ENCODE measurements around the gene PARD3. TPM values are rescaled to one million over a fixed set of nuclear protein-coding genes. Genes with fewer than 3 reads are reported as not detected.

PARD3 gene
- total RNA-seq, 1 experiment from 2014 or later = 54.0 TPM

DNA sequence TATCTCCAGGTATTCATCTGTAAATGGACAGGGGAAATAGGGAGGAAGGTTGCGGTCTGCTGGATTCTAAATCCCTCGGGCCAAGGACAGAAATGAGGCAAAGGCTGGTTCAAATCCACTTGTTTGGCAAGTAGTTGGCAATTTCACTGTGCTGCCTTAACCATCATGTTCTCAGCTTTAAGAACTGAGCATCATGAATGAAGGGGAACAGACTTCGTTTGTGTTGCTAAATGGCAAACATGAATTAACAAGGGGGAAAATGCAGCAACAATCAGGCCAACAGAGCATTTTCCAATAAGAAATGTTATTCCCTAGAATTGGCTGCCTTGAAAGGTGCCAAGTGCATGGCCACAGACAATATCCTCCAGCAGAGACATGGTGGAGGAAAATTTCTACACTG, 36.9 kb downstream of the PARD3 start:
- H3K4me1 ChIP-seq (replicated peaks) = peaks cover 36% of the 10 kb centered on the region
- H3K9me3 ChIP-seq (replicated peaks) = no peaks in the 10 kb centered on the region
- H3K27ac ChIP-seq = no peak overlapping the region
- no peak for DNase-seq (ENCODE audit: low read depth in 1 of 2, low spot score in 2 of 2)
- no peak overlapping the region for H3K4me3 ChIP-seq
- H3K36me3 ChIP-seq = no peaks in the 10 kb centered on the region
- H3K27me3 ChIP-seq (replicated peaks) = no peaks in the 10 kb centered on the region

DNA sequence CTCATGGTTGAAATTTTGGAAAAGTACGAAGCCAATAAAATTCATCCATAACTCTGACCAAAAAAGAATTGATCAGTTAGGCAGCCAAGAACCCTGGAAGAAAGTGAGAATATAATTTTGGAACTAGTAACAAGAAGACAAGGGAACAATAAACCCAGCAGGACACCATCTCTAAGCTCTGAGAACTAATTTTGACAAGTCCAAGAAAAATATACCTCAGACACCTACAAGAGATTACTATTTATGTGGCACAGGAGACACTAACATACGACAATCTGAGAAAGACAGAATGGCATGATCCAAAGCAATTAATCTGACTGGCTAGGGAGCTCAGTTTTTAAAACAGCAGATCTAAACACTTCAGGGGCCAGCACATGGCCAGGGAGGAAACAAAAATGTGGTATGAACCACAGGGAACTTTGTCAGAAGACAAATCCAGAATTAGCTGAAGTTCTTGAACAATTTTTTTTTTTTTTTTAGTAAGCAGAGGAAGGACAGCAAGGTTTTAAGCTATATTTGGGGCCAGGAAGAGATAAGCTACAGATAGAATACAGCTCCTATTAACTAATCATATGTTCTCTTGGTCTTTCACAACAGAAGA, 38.9 kb downstream of the PARD3 start:
- Histone ChIP-seq H3K27ac (no peak overlapping the region), H3K4me1 (replicated peaks) (peaks cover 27% of the 10 kb centered on the region), H3K9me3 (replicated peaks) (no peaks in the 10 kb centered on the region), H3K27me3 (replicated peaks) (no peaks in the 10 kb centered on the region), H3K36me3 (no peaks in the 10 kb centered on the region), H3K4me3 (no peak overlapping the region)
- DNase-seq (ENCODE audit: low read depth in 1 of 2, low spot score in 2 of 2) = no peak

DNA sequence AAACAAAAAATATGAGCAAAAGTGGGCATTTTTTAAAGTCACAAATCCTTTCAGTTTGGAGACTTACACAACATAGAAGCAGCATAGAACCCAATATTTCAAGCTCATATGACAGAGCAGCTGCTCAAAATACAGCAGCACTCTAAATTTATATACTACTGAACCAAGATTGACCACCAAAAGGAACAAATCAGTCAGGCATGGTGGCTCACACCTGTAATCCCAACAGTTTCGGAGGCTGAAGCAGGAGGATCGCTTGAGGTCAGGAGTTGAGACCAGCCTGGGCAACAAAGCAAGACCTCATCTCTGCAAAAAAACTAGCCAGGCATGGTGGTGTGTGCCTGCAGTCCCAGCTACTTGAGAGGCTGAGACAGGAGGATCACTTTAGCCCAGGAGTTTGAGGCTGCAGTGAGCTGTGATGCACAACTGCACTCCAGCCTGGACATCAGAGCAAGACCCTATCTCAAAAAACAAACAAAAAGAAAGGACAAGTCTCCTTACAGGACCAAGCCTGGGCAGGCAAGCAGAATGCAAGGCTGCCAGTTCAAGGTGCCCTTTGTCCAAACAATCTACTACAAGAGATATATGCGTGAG, 40.0 kb downstream of the PARD3 start:
- Histone ChIP-seq H3K36me3 (no peaks in the 10 kb centered on the region), H3K9me3 (replicated peaks) (no peaks in the 10 kb centered on the region), H3K27me3 (replicated peaks) (no peaks in the 10 kb centered on the region), H3K4me3 (no peak overlapping the region), H3K4me1 (replicated peaks) (peaks cover 16% of the 10 kb centered on the region), H3K27ac (no peak overlapping the region)
- DNase-seq (ENCODE audit: low read depth in 1 of 2, low spot score in 2 of 2) = no peak

DNA sequence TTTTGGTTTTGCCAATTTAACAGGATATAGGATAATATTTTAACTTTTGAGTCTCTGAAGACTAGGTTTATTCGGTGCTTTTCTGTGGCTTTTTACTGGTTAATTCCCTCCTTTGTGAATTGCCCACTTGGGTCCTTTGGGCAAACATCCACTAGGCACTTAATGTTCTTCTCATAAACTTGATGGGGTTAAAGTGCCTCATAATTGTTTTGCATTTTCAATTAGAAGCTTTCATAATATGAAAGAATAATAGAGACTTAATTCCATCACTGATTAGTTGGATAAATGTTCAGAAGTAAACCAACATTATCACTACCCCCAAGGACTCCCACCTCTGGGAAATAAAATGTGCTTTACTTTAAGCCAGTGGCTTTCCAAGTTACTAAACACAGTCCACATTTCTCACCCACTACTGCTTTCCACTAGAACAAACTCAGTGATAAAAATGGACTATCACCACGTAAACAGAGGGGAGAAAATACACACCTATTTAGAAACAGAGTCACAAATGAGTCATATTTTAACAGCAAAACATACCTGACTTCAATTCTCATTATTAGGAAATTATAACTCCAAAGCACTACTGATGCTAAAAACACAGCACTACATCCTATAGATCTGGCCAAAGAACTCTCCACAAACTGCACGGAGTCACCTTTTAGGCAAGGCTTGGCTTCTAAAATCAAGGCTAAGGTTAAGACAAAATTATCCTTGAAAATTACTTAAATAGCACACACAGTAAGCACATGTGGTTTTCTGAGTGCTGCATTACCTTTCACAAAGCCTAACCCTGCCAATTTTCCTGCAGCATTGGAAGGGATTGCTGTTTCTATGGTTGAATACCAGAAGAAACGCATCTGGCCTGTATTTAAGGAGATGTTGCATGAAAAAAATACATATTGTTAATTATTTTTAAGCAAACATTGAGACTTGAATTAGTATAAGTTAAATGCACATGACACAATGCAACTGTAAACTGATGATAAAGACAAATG, 41.2 kb downstream of the PARD3 start:
- no peaks in the 10 kb centered on the region for H3K27me3 ChIP-seq (replicated peaks)
- no peak for DNase-seq (ENCODE audit: low read depth in 1 of 2, low spot score in 2 of 2)

DNA sequence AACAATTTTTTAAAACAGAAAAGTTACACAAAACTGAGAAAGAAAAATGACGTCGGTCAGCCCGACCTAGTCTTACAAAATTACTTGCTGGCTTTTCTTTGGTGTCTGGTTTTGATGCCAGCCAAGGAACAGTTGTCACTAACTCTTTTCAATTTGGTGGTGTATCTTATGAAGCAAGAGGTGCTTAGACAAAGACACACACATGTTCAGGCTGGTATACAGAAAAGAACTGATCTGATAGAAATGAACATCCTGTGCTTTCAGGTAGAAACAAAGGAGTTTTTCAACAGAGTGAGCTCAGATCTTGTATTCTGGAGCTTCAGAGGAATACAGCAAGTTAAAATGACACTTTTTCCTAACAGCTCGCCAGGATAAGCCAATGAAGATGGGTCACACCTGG, 43.6 kb downstream of the PARD3 start:
- Histone ChIP-seq H3K27me3 (replicated peaks) (no peaks in the 10 kb centered on the region), H3K9me3 (replicated peaks) (no peaks in the 10 kb centered on the region), H3K27ac (no peak overlapping the region), H3K36me3 (no peaks in the 10 kb centered on the region), H3K4me3 (no peak overlapping the region), H3K4me1 (replicated peaks) (no peaks in the 10 kb centered on the region)
- no peak for DNase-seq (ENCODE audit: low read depth in 1 of 2, low spot score in 2 of 2)

More for the DNA sequence above, 41.2 kb downstream of the PARD3 start:
- H3K9me3 ChIP-seq (replicated peaks) = no peaks in the 10 kb centered on the region
- no peak overlapping the region for H3K27ac ChIP-seq
- peaks cover 12% of the 10 kb centered on the region for H3K4me1 ChIP-seq (replicated peaks)
- no peak overlapping the region for H3K4me3 ChIP-seq
- H3K36me3 ChIP-seq = no peaks in the 10 kb centered on the region

DNA sequence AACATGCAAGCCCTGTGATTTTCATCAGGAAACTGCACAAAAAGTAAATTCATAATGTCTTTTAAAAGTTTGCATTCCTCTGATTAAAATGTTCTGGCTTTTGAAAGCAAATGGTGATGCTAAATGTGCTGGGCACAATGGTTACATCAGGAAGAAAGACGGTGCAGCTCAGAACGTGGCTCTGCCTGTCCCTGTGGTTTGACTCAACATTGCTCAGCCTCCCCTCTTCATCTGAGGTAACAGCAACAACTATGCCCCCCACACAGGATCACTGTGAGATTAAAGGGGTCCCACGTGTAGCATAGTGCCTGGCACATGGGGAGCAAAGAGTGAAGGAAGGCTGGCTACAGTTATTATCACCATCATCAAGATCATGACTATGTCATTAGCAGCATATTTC, 44.0 kb downstream of the PARD3 start:
- H3K27me3 ChIP-seq (replicated peaks) = no peaks in the 10 kb centered on the region
- DNase-seq (ENCODE audit: low read depth in 1 of 2, low spot score in 2 of 2) = no peak
- no peaks in the 10 kb centered on the region for H3K36me3 ChIP-seq
- H3K4me1 ChIP-seq (replicated peaks) = no peaks in the 10 kb centered on the region
- no peak overlapping the region for H3K4me3 ChIP-seq
- no peak overlapping the region for H3K27ac ChIP-seq
- H3K9me3 ChIP-seq (replicated peaks) = no peaks in the 10 kb centered on the region

DNA sequence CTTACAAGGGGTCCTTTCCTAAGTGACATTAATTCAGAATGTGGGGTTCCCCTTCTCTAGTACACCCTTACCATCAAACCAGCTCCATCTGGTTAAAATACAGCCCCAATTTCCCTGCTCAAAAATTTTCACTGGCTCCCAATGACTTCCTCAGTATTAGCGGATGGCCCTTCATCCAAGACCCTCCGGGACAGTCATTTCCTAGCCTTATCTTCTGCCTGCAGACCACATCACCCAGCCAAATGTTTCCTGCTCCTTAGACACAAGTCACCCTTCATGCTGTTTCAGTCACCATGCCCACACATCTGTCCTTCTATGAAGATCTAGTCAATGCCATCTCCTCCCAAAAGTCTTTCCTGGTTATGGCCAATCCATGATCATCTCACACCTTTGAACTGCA, 45.2 kb downstream of the PARD3 start:
- Histone ChIP-seq H3K27ac (no peak overlapping the region), H3K36me3 (no peaks in the 10 kb centered on the region), H3K27me3 (replicated peaks) (no peaks in the 10 kb centered on the region), H3K9me3 (replicated peaks) (no peaks in the 10 kb centered on the region), H3K4me3 (no peak overlapping the region), H3K4me1 (replicated peaks) (no peaks in the 10 kb centered on the region)
- DNase-seq (ENCODE audit: low read depth in 1 of 2, low spot score in 2 of 2) = no peak

DNA sequence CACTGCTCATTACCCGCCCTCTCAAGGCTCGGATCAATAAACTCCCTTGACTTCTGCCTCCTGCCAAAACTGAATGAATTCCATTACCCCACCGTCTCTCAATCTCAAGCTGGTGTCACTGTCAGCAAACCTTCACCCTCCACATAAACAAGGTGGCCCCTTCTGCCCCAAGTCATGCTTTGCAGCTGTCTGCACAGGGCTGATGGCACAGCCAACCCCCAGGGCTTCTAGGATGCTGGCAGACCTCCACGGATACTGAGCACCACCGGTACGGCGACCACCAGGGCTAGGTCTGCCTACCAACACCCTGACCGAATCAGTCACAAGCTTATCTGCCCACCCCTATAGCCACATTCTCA, 46.1 kb downstream of the PARD3 start:
- H3K4me1 ChIP-seq (replicated peaks) = no peaks in the 10 kb centered on the region
- no peaks in the 10 kb centered on the region for H3K36me3 ChIP-seq
- no peak overlapping the region for H3K4me3 ChIP-seq
- no peaks in the 10 kb centered on the region for H3K27me3 ChIP-seq (replicated peaks)
- H3K27ac ChIP-seq = no peak overlapping the region
- no peak for DNase-seq (ENCODE audit: low read depth in 1 of 2, low spot score in 2 of 2)
- no peaks in the 10 kb centered on the region for H3K9me3 ChIP-seq (replicated peaks)

DNA sequence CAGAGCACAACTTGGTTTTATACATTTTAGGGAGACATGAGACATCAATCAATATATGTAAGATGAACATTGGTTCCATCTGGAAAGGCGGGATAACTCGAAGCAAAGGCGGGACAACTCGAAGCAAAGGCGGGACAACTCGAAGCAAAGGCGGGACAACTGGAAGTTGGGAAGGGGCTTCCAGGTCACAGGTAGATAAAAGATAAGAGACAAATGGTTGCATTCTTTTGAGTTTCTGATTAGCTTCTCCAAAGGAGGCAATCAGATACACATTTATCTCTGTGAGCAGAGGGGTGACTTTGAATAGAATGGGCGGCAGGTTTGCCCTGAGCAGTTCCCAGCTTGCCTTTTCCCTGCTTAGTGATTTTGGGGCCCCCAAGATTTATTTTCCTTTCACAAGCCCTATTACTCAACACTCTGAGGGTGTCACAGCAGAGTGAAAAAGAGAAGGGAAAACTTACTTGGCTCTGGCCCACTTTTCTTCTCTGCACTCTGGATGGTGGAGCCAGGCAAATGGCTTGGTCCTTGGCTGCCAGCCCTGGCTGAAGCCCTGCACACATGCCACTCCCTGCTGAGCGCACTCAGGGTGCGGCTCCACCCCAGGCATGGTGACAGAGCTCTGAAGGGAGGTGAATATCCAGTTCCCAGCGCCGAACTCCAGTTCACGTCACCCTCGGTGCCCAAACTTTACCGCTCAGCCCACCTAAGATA, 46.7 kb downstream of the PARD3 start:
- Histone ChIP-seq H3K36me3 (no peaks in the 10 kb centered on the region), H3K9me3 (replicated peaks) (no peaks in the 10 kb centered on the region), H3K4me1 (replicated peaks) (no peaks in the 10 kb centered on the region), H3K27me3 (replicated peaks) (no peaks in the 10 kb centered on the region), H3K4me3 (no peak overlapping the region), H3K27ac (no peak overlapping the region)
- DNase-seq (ENCODE audit: low read depth in 1 of 2, low spot score in 2 of 2) = no peak

DNA sequence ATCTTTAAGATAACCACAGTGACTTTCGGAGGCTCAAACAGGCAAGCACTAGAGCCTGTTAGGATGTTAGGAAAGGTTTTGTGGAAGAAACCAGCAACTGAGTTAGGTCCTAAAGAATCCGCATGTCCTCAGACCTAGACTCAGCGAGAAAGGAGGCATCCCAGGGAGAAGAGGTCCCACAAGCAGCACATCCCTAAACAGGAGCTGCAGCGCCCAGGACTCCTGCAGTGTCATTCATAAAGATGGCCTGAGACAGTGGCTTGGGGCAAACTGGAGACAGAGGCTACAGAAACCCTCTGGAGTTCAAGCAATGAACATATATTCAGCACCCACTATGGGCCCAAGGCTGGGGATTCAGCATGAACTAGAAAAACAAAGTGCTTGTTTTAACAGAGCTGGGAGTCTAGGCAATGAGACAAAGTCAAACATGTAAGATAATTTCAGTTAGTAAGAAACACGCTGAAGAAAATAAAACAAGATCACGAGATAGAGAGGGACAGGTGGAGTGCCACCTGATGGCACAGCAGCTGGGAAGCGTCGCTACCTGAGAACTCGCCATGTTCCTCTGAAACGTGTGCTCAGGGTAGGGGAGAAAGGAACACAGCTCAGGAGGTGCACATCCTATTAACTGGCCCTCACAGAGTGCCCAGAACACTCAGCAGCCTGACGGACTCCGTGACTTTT, 48.1 kb downstream of the PARD3 start:
- Histone ChIP-seq H3K27me3 (replicated peaks) (no peaks in the 10 kb centered on the region), H3K4me3 (no peak overlapping the region), H3K9me3 (replicated peaks) (no peaks in the 10 kb centered on the region), H3K4me1 (replicated peaks) (no peaks in the 10 kb centered on the region), H3K27ac (no peak overlapping the region), H3K36me3 (no peaks in the 10 kb centered on the region)
- no peak for DNase-seq (ENCODE audit: low read depth in 1 of 2, low spot score in 2 of 2)

DNA sequence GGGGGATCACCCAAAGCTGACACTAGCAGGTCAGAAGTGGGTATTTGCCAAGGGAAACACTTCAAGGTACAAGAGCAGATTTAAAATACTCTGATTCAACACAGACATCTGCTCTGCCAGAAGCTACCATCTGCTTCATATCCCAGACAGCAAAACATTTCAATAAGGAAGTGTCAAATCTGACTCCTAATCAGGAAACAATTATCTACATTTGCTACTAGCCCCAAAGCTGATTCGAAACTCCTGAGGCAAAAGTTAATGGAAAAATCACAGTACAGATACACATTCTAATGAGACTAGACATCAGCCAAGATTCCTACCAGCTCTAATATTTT, 48.9 kb downstream of the PARD3 start:
- H3K36me3 ChIP-seq = no peaks in the 10 kb centered on the region
- no peak overlapping the region for H3K4me3 ChIP-seq
- no peak for DNase-seq (ENCODE audit: low read depth in 1 of 2, low spot score in 2 of 2)
- no peak overlapping the region for H3K27ac ChIP-seq
- no peaks in the 10 kb centered on the region for H3K9me3 ChIP-seq (replicated peaks)
- no peaks in the 10 kb centered on the region for H3K4me1 ChIP-seq (replicated peaks)
- no peaks in the 10 kb centered on the region for H3K27me3 ChIP-seq (replicated peaks)

DNA sequence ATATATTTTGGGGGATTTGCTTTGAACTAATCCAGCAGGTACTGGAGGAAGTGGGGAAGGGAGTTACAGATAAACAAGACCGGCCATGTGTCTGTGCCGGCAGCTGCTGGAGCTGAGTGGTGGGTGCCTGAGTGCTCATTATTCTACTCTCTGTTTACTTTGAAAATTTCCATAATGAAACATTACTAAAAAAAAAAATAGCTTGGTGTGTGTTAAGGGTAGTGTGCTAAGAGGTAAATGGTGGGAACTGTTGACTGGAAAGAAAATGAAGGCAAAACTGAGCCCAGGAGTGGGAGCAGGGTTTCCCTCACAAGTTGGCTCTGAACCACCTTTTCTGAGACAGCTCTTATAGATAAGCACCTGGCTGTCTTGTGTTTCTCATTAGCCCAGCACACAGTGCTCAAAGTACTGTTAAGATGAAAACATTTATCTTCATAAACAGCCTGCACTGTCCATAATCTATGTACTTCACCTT, 50.6 kb downstream of the PARD3 start:
- H3K27me3 ChIP-seq (replicated peaks) = no peaks in the 10 kb centered on the region
- no peak overlapping the region for H3K4me3 ChIP-seq
- no peak overlapping the region for H3K27ac ChIP-seq
- peaks cover 1% of the 10 kb centered on the region for H3K4me1 ChIP-seq (replicated peaks)
- no peaks in the 10 kb centered on the region for H3K36me3 ChIP-seq
- no peaks in the 10 kb centered on the region for H3K9me3 ChIP-seq (replicated peaks)
- DNase-seq (ENCODE audit: low read depth in 1 of 2, low spot score in 2 of 2) = no peak

DNA sequence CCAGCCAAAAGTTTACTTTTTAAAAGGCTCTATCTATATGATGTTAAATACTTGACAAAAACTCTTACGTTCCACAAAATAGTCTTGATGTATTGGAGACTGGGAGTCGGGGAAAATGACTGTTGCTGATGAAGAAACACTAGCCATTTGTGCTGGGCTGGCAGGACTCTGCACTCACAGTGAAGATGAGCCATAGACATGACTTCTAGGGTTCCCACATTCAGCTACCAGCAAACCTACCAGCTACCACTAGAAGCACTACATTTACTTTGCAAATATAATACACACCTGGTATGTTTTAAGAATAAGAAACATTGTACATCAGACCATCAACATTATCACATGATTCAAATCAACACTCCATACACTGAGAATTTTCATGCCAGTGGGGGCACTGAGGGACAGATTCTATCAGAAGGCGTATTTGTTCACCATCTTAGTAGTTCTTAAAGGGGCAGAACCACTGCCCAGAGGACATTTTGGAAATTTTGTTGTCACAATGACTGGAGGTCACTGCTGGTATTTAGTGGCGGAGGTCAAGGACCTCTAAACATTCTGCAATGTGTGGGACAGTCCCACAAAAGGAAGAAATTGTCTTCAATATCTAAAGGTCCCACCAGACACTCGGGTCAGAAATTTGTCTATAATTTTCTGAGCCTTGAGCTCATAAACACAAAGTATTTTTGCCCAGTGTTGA, 52.3 kb downstream of the PARD3 start:
- Histone ChIP-seq H3K4me3 (no peak overlapping the region), H3K36me3 (no peaks in the 10 kb centered on the region), H3K4me1 (replicated peaks) (peaks cover 19% of the 10 kb centered on the region), H3K27ac (no peak overlapping the region), H3K27me3 (replicated peaks) (no peaks in the 10 kb centered on the region), H3K9me3 (replicated peaks) (no peaks in the 10 kb centered on the region)
- no peak for DNase-seq (ENCODE audit: low read depth in 1 of 2, low spot score in 2 of 2)
